Neural crest cell (in vitro differentiated cells): ENCODE measurements around the gene SIGLEC1. TPM values are rescaled to one million over a fixed set of nuclear protein-coding genes. Genes with fewer than 3 reads are reported as not detected.

Experiments used
- DNase-seq: peaks from one replicate; pipeline ENCODE4 v3.0.0; 2021; ENCODE audit warnings: low read depth, mixed read lengths, low spot score
- H3K27ac Mint-ChIP-seq: one replicate; pipeline ENCODE4 v1.8.0; 2021; ENCODE audit warnings: mild to moderate bottlenecking, mixed read lengths; ENCODE audit not compliant: unreplicated experiment
- H3K27me3 Mint-ChIP-seq: 2 replicates; pipeline ENCODE4 v1.8.0; 2021; ENCODE audit warnings: low read depth, mild to moderate bottlenecking, mixed read lengths
- H3K36me3 Mint-ChIP-seq: 2 replicates; pipeline ENCODE4 v1.8.0; 2021; ENCODE audit warnings: low read depth, mild to moderate bottlenecking, mixed read lengths
- H3K4me1 Mint-ChIP-seq: 2 replicates; pipeline ENCODE4 v1.8.0; 2021; ENCODE audit warnings: mixed read lengths
- H3K4me3 Mint-ChIP-seq: one replicate; pipeline ENCODE4 v1.8.0; 2021; ENCODE audit warnings: mild to moderate bottlenecking, mixed read lengths
- H3K9me3 Mint-ChIP-seq: 2 replicates; pipeline ENCODE4 v1.8.0; 2021; ENCODE audit warnings: mixed read lengths
- CTCF ChIP-seq: fragments of 200-600 bp; sonication (generic); conservative IDR thresholded peaks from 2 replicates; pipeline ENCODE4 v1.5.0; 2021; ENCODE audit warnings: antibody characterized with exemption, mild to moderate bottlenecking
- total RNA-seq: library from RNA; stranded (reverse); gene quantifications from 2 replicates; pipeline ENCODE4 v1.2.1, GENCODE V29; 2021

Gene SIGLEC1
- total RNA-seq, 1 donor from 2014 or later = not detected

GRCh38 chr20:3704087-3704486 is 8.3 kb downstream of the SIGLEC1 start:
- Mint-ChIP-seq H3K9me3 (no peaks in the 10 kb centered on the region), H3K27ac (no peak overlapping the region), H3K27me3 (no peaks in the 10 kb centered on the region), H3K4me3 (no peak overlapping the region), H3K4me1 (no peaks in the 10 kb centered on the region), H3K36me3 (no peaks in the 10 kb centered on the region)
- TF ChIP-seq CTCF = no peak
- DNase-seq = no peak

GRCh38 chr20:3702611-3703391 is 9.6 kb downstream of the SIGLEC1 start:
- no peaks in the 10 kb centered on the region for H3K36me3 Mint-ChIP-seq
- no peak overlapping the region for H3K27ac Mint-ChIP-seq
- no peaks in the 10 kb centered on the region for H3K4me1 Mint-ChIP-seq
- H3K27me3 Mint-ChIP-seq = no peaks in the 10 kb centered on the region
- DNase-seq = no peak
- H3K4me3 Mint-ChIP-seq = no peak overlapping the region
- TF ChIP-seq CTCF = no peak
- H3K9me3 Mint-ChIP-seq = no peaks in the 10 kb centered on the region

GRCh38 chr20:3701061-3701998 is 11.1 kb downstream of the SIGLEC1 start:
- no peak for DNase-seq
- Mint-ChIP-seq H3K27ac (no peak overlapping the region), H3K27me3 (no peaks in the 10 kb centered on the region), H3K36me3 (no peaks in the 10 kb centered on the region), H3K4me1 (no peaks in the 10 kb centered on the region), H3K9me3 (no peaks in the 10 kb centered on the region), H3K4me3 (no peak overlapping the region)
- no peak for TF ChIP-seq CTCF

- no peaks in the 10 kb centered on the region for H3K27me3 Mint-ChIP-seq
- no peak overlapping the region for H3K27ac Mint-ChIP-seq
- no peaks in the 10 kb centered on the region for H3K9me3 Mint-ChIP-seq
- H3K36me3 Mint-ChIP-seq = no peaks in the 10 kb centered on the region
- H3K4me1 Mint-ChIP-seq = no peaks in the 10 kb centered on the region
- TF ChIP-seq CTCF = no peak
- no peak for DNase-seq
- no peak overlapping the region for H3K4me3 Mint-ChIP-seq
Observed at GRCh38 chr20:3699037-3699436, 13.4 kb downstream of the SIGLEC1 start.

- no peaks in the 10 kb centered on the region for H3K27me3 Mint-ChIP-seq
- H3K36me3 Mint-ChIP-seq = no peaks in the 10 kb centered on the region
- H3K4me1 Mint-ChIP-seq = no peaks in the 10 kb centered on the region
- no peak for DNase-seq
- no peaks in the 10 kb centered on the region for H3K9me3 Mint-ChIP-seq
- H3K4me3 Mint-ChIP-seq = no peak overlapping the region
- no peak overlapping the region for H3K27ac Mint-ChIP-seq
- no peak for TF ChIP-seq CTCF
Observed at GRCh38 chr20:3698591-3699001, 13.8 kb downstream of the SIGLEC1 start.
